ENCODE data around the gene PKP1.

Gene PKP1

GRCh38 chr1:201345081-201345355 is 61.7 kb downstream of the PKP1 start:
- H3K4me3 ChIP-seq (ENCODE audit: low read length), result no peak overlapping the region
- H3K27me3 ChIP-seq (replicated peaks; ENCODE audit: insufficient read depth, low read length), result peaks cover 21% of the 10 kb centered on the region
- H3K9me2 ChIP-seq (replicated peaks; ENCODE audit: insufficient read depth, low read length), result no peaks in the 10 kb centered on the region
- no peak for DNase-seq
- no peaks in the 10 kb centered on the region for H3K79me2 ChIP-seq (ENCODE audit: low read length)
- no peak overlapping the region for H3K27ac ChIP-seq (ENCODE audit: low read length)
- H4K20me1 ChIP-seq (ENCODE audit: insufficient read depth, low read length), result no peaks in the 10 kb centered on the region
- H3K4me1 ChIP-seq (ENCODE audit: low read length), result no peaks in the 10 kb centered on the region
- no peaks in the 10 kb centered on the region for H3F3A ChIP-seq (ENCODE audit: insufficient read depth, low read length)
- H2AFZ ChIP-seq (ENCODE audit: low read length), result no peak overlapping the region
- no peak overlapping the region for H3K4me2 ChIP-seq (ENCODE audit: low read depth, low read length)
- no peaks in the 10 kb centered on the region for H3K36me3 ChIP-seq (replicated peaks; ENCODE audit: insufficient read depth, low read length)
- TF ChIP-seq CTCF (IDR thresholded peaks at IDR 0.05; ENCODE audit: low read length), result no peak
- TF ChIP-seq EZH2 (optimal IDR thresholded peaks at IDR 0.05; ENCODE audit: low read depth, low read length), result no peak
- TF ChIP-seq EZH2phosphoT487 (IDR thresholded peaks at IDR 0.05; ENCODE audit: low read length), result no peak
- H3K9me3 ChIP-seq (replicated peaks; ENCODE audit: insufficient read depth, low read length), result no peaks in the 10 kb centered on the region
- H3K9ac ChIP-seq (ENCODE audit: low read length), result no peak overlapping the region

GRCh38 chr1:201346337-201346939 is 63.1 kb downstream of the PKP1 start:
- H3F3A ChIP-seq (ENCODE audit: insufficient read depth, low read length), result no peaks in the 10 kb centered on the region
- H3K27ac ChIP-seq (ENCODE audit: low read length), result no peak overlapping the region
- peak; percentile 27 for DNase-seq
- no peaks in the 10 kb centered on the region for H3K79me2 ChIP-seq (ENCODE audit: low read length)
- no peak overlapping the region for H3K9ac ChIP-seq (ENCODE audit: low read length)
- H3K36me3 ChIP-seq (replicated peaks; ENCODE audit: insufficient read depth, low read length), result no peaks in the 10 kb centered on the region
- peak; percentile 64 for TF ChIP-seq CTCF (IDR thresholded peaks at IDR 0.05; ENCODE audit: low read length)
- TF ChIP-seq EZH2phosphoT487 (IDR thresholded peaks at IDR 0.05; ENCODE audit: low read length), result no peak
- TF ChIP-seq EZH2 (optimal IDR thresholded peaks at IDR 0.05; ENCODE audit: low read depth, low read length), result no peak
- no peaks in the 10 kb centered on the region for H3K4me1 ChIP-seq (ENCODE audit: low read length)
- no peaks in the 10 kb centered on the region for H4K20me1 ChIP-seq (ENCODE audit: insufficient read depth, low read length)
- H3K4me3 ChIP-seq (ENCODE audit: low read length), result no peak overlapping the region
- peaks cover 34% of the 10 kb centered on the region for H3K27me3 ChIP-seq (replicated peaks; ENCODE audit: insufficient read depth, low read length)
- no peaks in the 10 kb centered on the region for H3K9me2 ChIP-seq (replicated peaks; ENCODE audit: insufficient read depth, low read length)
- H2AFZ ChIP-seq (ENCODE audit: low read length), result no peak overlapping the region
- no peak overlapping the region for H3K4me2 ChIP-seq (ENCODE audit: low read depth, low read length)
- H3K9me3 ChIP-seq (replicated peaks; ENCODE audit: insufficient read depth, low read length), result no peaks in the 10 kb centered on the region

GRCh38 chr1:201346987-201347386 is 63.7 kb downstream of the PKP1 start:
- H3K27me3 ChIP-seq (replicated peaks; ENCODE audit: insufficient read depth, low read length), result peaks cover 40% of the 10 kb centered on the region
- H3K9ac ChIP-seq (ENCODE audit: low read length), result no peak overlapping the region
- H3K9me2 ChIP-seq (replicated peaks; ENCODE audit: insufficient read depth, low read length), result no peaks in the 10 kb centered on the region
- H3K9me3 ChIP-seq (replicated peaks; ENCODE audit: insufficient read depth, low read length), result no peaks in the 10 kb centered on the region
- H3K27ac ChIP-seq (ENCODE audit: low read length), result no peak overlapping the region
- no peaks in the 10 kb centered on the region for H4K20me1 ChIP-seq (ENCODE audit: insufficient read depth, low read length)
- no peak overlapping the region for H2AFZ ChIP-seq (ENCODE audit: low read length)
- H3K4me1 ChIP-seq (ENCODE audit: low read length), result no peaks in the 10 kb centered on the region
- H3K4me2 ChIP-seq (ENCODE audit: low read depth, low read length), result no peak overlapping the region
- no peak for TF ChIP-seq EZH2 (optimal IDR thresholded peaks at IDR 0.05; ENCODE audit: low read depth, low read length)
- no peak for TF ChIP-seq EZH2phosphoT487 (IDR thresholded peaks at IDR 0.05; ENCODE audit: low read length)
- no peak for TF ChIP-seq CTCF (IDR thresholded peaks at IDR 0.05; ENCODE audit: low read length)
- H3F3A ChIP-seq (ENCODE audit: insufficient read depth, low read length), result no peaks in the 10 kb centered on the region
- H3K36me3 ChIP-seq (replicated peaks; ENCODE audit: insufficient read depth, low read length), result no peaks in the 10 kb centered on the region
- no peak overlapping the region for H3K4me3 ChIP-seq (ENCODE audit: low read length)
- no peaks in the 10 kb centered on the region for H3K79me2 ChIP-seq (ENCODE audit: low read length)
- no peak for DNase-seq

Data from MM.1S (cell line).